Heart left ventricle (tissue), 13 donors: ENCODE data around the gene PTPRN2.

Experiments
- POLR2A ChIP-seq, 2 donors: fragments of 450-650 bp; IDR thresholded peaks; one replicate each; pipeline ENCODE4 v1.6.1; 2017; ENCODE audit warnings: antibody characterized with exemption in 2 of 2, mild to moderate bottlenecking in 2 of 2, moderate library complexity in 2 of 2
- TF ChIP-seq, protein P1 (sequence below), 12 donors: fragments of 200-600 bp; sonication (generic) in 4 of 12; IDR thresholded peaks; one replicate each; pipeline versions ENCODE4 v1.5.0 to v1.8.0; 2018 to 2022; ENCODE audit warnings: antibody characterized with exemption in 12 of 12, mild to moderate bottlenecking in 5 of 12
- donor health status: ischemic (EF 13 %, LVEDD 7.1; RV severe dilation, severe dysfunction).
- donor health status: DM: no; HTN: yes; CAD: no.
- donor health status: DM: no; HTN: no; CAD: no.
- donor health status: ischemic (EF 25% LVEDD 6.9; RV normal size, moderate dysfunction).
- donor health status: ischemic (EF 25% LVEDD 5.7; RV mildly dilated, moderate dysfunction).
- donor health status: ischemic (EF 35%, LVEDD 5.7; RV mildly dilated, moderate dysfunction).
- donor health status: nonischemic (EF 11% LVEDD 7.7; RV severe dilation, severe dysfunction).
- donor health status: DM: yes; HTN: yes; CAD: no.
- donor health status: PGD.
- donor health status: ischemic (EF 29% LVEDD 5.4; RV normal size, mild dysfunction).
- donor health status: nonischemic (EF 23%, LVEDD 6.1; RV moderate dilation, normal function).

DNA sequence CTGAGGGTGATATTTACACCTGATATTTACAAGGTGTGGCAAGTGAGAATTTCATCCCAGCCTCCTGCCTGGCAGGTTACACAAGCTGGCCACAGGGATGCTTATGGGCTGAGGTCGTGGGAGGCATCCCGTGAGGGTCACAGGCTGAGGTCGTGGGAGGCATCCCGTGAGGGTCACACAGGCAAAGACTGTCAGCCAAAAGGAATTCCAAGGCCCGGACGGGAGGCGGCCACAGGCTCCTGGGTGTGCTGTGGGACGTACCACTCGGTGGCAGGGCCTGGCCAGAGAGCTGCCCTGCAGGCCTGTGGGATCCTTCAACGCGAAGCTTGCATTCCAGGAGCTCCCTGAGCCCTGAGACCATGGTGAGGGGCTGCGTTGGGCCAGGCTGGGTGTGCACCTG lies 790.3 kb downstream of the PTPRN2 start:
- TF ChIP-seq, protein P1, sequence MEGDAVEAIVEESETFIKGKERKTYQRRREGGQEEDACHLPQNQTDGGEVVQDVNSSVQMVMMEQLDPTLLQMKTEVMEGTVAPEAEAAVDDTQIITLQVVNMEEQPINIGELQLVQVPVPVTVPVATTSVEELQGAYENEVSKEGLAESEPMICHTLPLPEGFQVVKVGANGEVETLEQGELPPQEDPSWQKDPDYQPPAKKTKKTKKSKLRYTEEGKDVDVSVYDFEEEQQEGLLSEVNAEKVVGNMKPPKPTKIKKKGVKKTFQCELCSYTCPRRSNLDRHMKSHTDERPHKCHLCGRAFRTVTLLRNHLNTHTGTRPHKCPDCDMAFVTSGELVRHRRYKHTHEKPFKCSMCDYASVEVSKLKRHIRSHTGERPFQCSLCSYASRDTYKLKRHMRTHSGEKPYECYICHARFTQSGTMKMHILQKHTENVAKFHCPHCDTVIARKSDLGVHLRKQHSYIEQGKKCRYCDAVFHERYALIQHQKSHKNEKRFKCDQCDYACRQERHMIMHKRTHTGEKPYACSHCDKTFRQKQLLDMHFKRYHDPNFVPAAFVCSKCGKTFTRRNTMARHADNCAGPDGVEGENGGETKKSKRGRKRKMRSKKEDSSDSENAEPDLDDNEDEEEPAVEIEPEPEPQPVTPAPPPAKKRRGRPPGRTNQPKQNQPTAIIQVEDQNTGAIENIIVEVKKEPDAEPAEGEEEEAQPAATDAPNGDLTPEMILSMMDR (IDR thresholded peaks at IDR 0.05), result no peak
- no peak for TF ChIP-seq POLR2A (IDR thresholded peaks at IDR 0.05)
